SH-SY5Y (cell line): ENCODE measurements around the gene GJA5.

ENCODE experiments used
- GATA2 ChIP-seq: IDR thresholded peaks from 2 replicates; pipeline ENCODE4 v1.6.1; 2011; ENCODE audit warnings: mild to moderate bottlenecking, low read depth, low read length
- GATA3 ChIP-seq: IDR thresholded peaks from 2 replicates; pipeline ENCODE4 v1.6.1; 2011; ENCODE audit warnings: low read depth, mild to moderate bottlenecking, low read length, moderate library complexity

- TF ChIP-seq GATA2 (no peak), GATA3 (no peak)
Measured at GRCh38 chr1:147809236-147809635, 48.8 kb upstream of the GJA5 start.
